ENCODE measurements around the gene JADE2. TPM values are rescaled to one million over a fixed set of nuclear protein-coding genes. Genes with fewer than 3 reads are reported as not detected.

Gene JADE2
- total and polyA plus RNA-seq, 8 donors = 6.2 to 109 (median 26.4) TPM

DNA sequence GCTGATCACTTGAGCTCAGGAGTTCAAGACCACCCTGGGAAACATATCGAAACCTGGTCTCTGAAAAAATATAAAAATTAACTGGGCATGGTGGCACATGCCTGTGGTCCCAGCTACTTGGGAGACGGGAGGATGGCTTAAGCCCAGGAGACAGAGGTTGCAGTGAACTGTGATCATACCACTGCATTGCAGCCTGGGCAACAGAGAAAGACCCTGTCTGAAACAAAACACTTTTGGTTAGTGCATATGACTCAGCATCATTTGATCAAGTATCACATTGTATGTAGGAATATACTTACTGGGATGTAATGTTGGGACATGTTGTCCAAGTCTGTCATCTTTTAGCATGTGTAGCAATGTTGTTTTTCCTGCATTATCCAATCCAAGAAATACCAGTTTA is 95.2 kb downstream of the JADE2 start:
- intact Hi-C loops (cut with DNase I; ENCODE audit: low total_unique reads) = no loop called here
- WGBS, 5 donors = 94 to 99% (median 95%) methylated on average over 2 of the region's 2 CpGs
- Histone ChIP-seq H3K4me3 (no peak overlapping the region), H3K27me3 (no peaks in the 10 kb centered on the region), H3K4me1 (peaks cover 9 to 48% (median 14%) of the 10 kb centered on the region in 4 donors), H3K27ac (peak overlapping the region in 1 of 5 donors; percentile 21), H3K36me3 (peaks cover 48 to 83% (median 80%) of the 10 kb centered on the region in 4 donors), H3K9me3 (no peaks in the 10 kb centered on the region)
- TF ChIP-seq EP300 (IDR thresholded peaks at IDR 0.05) = no peak
- no peak for TF ChIP-seq POLR2A (IDR thresholded peaks at IDR 0.05)
- no peak for TF ChIP-seq POLR2AphosphoS5 (IDR thresholded peaks at IDR 0.05)
- TF ChIP-seq, protein P1, sequence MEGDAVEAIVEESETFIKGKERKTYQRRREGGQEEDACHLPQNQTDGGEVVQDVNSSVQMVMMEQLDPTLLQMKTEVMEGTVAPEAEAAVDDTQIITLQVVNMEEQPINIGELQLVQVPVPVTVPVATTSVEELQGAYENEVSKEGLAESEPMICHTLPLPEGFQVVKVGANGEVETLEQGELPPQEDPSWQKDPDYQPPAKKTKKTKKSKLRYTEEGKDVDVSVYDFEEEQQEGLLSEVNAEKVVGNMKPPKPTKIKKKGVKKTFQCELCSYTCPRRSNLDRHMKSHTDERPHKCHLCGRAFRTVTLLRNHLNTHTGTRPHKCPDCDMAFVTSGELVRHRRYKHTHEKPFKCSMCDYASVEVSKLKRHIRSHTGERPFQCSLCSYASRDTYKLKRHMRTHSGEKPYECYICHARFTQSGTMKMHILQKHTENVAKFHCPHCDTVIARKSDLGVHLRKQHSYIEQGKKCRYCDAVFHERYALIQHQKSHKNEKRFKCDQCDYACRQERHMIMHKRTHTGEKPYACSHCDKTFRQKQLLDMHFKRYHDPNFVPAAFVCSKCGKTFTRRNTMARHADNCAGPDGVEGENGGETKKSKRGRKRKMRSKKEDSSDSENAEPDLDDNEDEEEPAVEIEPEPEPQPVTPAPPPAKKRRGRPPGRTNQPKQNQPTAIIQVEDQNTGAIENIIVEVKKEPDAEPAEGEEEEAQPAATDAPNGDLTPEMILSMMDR (IDR thresholded peaks at IDR 0.05) = no peak
- DNase-seq = no peak

DNA sequence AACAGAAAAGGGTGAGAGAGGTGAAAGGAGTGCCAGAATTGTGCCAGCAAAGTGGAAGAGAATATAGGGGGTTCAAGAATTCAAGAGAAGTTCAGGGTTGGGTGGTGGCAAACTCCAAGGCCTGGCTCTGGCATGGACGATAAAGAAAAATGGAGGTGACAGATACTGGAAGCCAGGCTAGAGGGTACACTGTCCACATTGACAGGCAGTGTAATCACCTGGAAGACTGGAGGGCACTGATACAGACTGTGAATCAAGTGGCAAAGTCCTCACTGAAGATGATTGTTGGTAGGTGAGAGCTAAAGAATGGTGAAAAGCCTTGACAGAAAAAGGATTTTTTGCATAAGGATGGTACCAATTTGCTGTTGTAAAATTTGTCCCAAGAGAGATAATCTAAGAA is 100.1 kb downstream of the JADE2 start:
- 82 to 96% (median 95%) methylated on average over 1 of the region's 1 CpG for WGBS, 5 donors
- H3K9me3 ChIP-seq = no peaks in the 10 kb centered on the region
- H3K4me3 ChIP-seq = no peak overlapping the region
- H3K4me1 ChIP-seq = peaks cover 13 to 55% (median 27%) of the 10 kb centered on the region in 4 donors
- H3K27me3 ChIP-seq = no peaks in the 10 kb centered on the region
- TF ChIP-seq POLR2A (IDR thresholded peaks at IDR 0.05) = no peak
- no peak for TF ChIP-seq EP300 (IDR thresholded peaks at IDR 0.05)
- H3K36me3 ChIP-seq = peaks cover 7 to 48% (median 33%) of the 10 kb centered on the region in 4 donors
- peak overlapping the region in 4 of 5 donors; percentile 35 to 63 (median 42) for H3K27ac ChIP-seq
- intact Hi-C loops (cut with DNase I; ENCODE audit: low total_unique reads) = no loop called here
- DNase-seq = no peak

DNA sequence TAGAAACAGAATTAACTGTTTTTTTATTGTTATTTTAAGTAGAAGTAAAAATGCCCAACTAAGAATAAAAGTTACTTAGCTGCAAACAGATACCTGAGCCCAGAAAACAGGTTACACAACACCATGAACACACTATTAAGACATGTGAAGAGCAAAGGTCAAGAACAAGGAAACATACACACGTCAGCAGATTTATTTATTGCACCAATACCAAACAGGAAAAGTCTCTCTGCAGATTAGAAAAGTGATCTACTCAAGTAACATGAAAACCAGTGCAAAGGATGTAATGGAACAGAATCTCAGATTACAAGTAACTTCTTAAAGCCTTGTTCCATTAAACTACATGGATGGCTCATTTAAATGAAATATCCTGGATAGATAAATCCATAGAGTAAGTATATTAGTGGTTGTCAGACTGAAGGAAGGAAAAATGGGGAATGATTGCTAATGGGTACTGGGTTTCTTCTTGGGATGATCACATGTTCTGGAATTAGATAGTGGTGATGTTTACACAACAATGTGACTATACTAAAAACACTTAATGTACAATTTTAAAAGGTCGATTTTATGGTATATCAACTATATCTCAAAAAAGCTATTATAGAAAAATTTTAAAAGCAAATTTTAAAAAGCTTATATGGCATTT is 101.0 kb downstream of the JADE2 start:
- Histone ChIP-seq H3K27me3 (no peaks in the 10 kb centered on the region), H3K27ac (peak overlapping the region in 4 of 5 donors; percentile 34 to 63 (median 56)), H3K9me3 (no peaks in the 10 kb centered on the region), H3K4me1 (peaks cover 18 to 58% (median 34%) of the 10 kb centered on the region in 4 donors), H3K4me3 (no peak overlapping the region), H3K36me3 (peaks cover 0 to 39% (median 23%) of the 10 kb centered on the region in 4 donors)
- intact Hi-C loops (cut with DNase I; ENCODE audit: low total_unique reads) = no loop called here
- 41 to 50% (median 44%) methylated on average over 2 of the region's 2 CpGs for WGBS, 5 donors
- TF ChIP-seq POLR2A (IDR thresholded peaks at IDR 0.05) (no peak), POLR2AphosphoS5 (IDR thresholded peaks at IDR 0.05) (peak in 2 of 3 donors; percentile 43 to 58)
- DNase-seq = peak in 1 of 2 donors; percentile 75

Small RNAs within 50 kb of the gene (small RNA-seq; reads per million reads assigned to genes)
- gene RN7SL541P (0 reads per million in 4 donors), gene RNU6-456P (0 reads per million in 4 donors)

Other genes with a start within 250 kb of the JADE2 start
- 1 to 10 TPM in 2 of 5 donors, not detected in 3; 6.8 to 8.2 TPM for gene CDKL3, start 158.5 kb upstream of the JADE2 start, total RNA-seq
- gene CDKL3, start 158.5 kb upstream of the JADE2 start, polyA plus RNA-seq = 1 to 10 TPM; 1.4 to 1.7 (median 1.6) TPM
- 100 to 1,000 TPM in 1 of 5 donors, 10 to 100 TPM in 4; 22.3 to 150 (median 42.0) TPM for gene UBE2B, start 154.1 kb upstream of the JADE2 start, total RNA-seq
- gene UBE2B, start 154.1 kb upstream of the JADE2 start, polyA plus RNA-seq = 100 to 1,000 TPM in 1 of 3 donors, 10 to 100 TPM in 2; 77.2 to 126 (median 80.0) TPM
- 10 to 100 TPM in 3 of 5 donors, 1 to 10 TPM in 2; 2.0 to 44.3 (median 22.2) TPM for gene CDKN2AIPNL, start 113.8 kb upstream of the JADE2 start, total RNA-seq
- gene CDKN2AIPNL, start 113.8 kb upstream of the JADE2 start, polyA plus RNA-seq = 10 to 100 TPM; 32.1 to 49.7 (median 40.9) TPM
- 10 to 100 TPM in 4 of 5 donors, 1 to 10 TPM in 1; 9.0 to 81.9 (median 47.2) TPM for gene SAR1B, start 107.2 kb downstream of the JADE2 start, total RNA-seq
- gene SAR1B, start 107.2 kb downstream of the JADE2 start, polyA plus RNA-seq = 10 to 100 TPM; 24.7 to 52.5 (median 25.4) TPM
- gene SEC24A, start 123.1 kb downstream of the JADE2 start, total RNA-seq = 10 to 100 TPM in 4 of 5 donors, 1 to 10 TPM in 1; 3.2 to 72.4 (median 39.3) TPM
- gene SEC24A, start 123.1 kb downstream of the JADE2 start, polyA plus RNA-seq = 1 to 10 TPM; 2.8 to 8.9 (median 8.3) TPM
- 10 to 100 TPM; 14.2 to 46.7 (median 19.4) TPM for gene CAMLG, start 212.9 kb downstream of the JADE2 start, total RNA-seq
- gene CAMLG, start 212.9 kb downstream of the JADE2 start, polyA plus RNA-seq = 10 to 100 TPM; 26.3 to 71.0 (median 44.3) TPM
- 10 to 100 TPM; 19.7 to 64.6 (median 53.7) TPM for gene DDX46, start 233.1 kb downstream of the JADE2 start, total RNA-seq
- gene DDX46, start 233.1 kb downstream of the JADE2 start, polyA plus RNA-seq = 10 to 100 TPM; 10.0 to 17.1 (median 13.8) TPM

Measured in stomach (tissue), 9 donors.